Upper lobe of left lung (tissue), 6 donors: ENCODE results near the gene PARD3B. TPM values are rescaled to one million over a fixed set of nuclear protein-coding genes. Genes with fewer than 3 reads are reported as not detected.

Source experiments
- ATAC-seq, 2 donors: fragments of 200-7000 bp; cut with Tn5 transposase; one replicate each; pipeline ENCODE4 v1.9.1; 2022; ENCODE audit warnings: mild to moderate bottlenecking in 2 of 2, moderate library complexity in 2 of 2; ENCODE audit not compliant: low FRiP score in 2 of 2
- DNase-seq, 2 donors: peaks; one replicate each; pipeline ENCODE4 v3.0.0-alpha.2; 2019 to 2020
- H3K27ac ChIP-seq, 4 donors: fragments of 200-600 bp; sonication (generic); one replicate each; pipeline ENCODE4 v1.5.1; 2016 to 2019
- H3K27me3 ChIP-seq, 4 donors: fragments of 200-600 bp; sonication (generic); one replicate each; pipeline ENCODE4 v1.5.1; 2017 to 2019
- H3K36me3 ChIP-seq, 4 donors: fragments of 200-600 bp; sonication (generic); one replicate each; pipeline ENCODE4 v1.5.1; 2016 to 2019
- H3K4me1 ChIP-seq, 4 donors: fragments of 200-600 bp; sonication (generic); one replicate each; pipeline ENCODE4 v1.5.1; 2018 to 2019
- H3K4me3 ChIP-seq, 4 donors: fragments of 200-600 bp; sonication (generic); one replicate each; pipeline ENCODE4 v1.5.1; 2017 to 2019; ENCODE audit warnings: mild to moderate bottlenecking in 2 of 4, moderate library complexity in 1 of 4
- H3K9me3 ChIP-seq, 4 donors: fragments of 200-600 bp; sonication (generic); one replicate each; pipeline ENCODE4 v1.5.1; 2018 to 2019
- CTCF ChIP-seq, 6 experiments: fragments of 450-650 bp in 4 of 6; fragments of 200-600 bp in 2 of 6; sonication (generic) in 2 of 6; IDR thresholded peaks; one replicate each; pipeline ENCODE4 v1.5.1; 2016 to 2019; ENCODE audit warnings: antibody characterized with exemption in 6 of 6
- EP300 ChIP-seq, 4 donors: sonication (generic); formaldehyde crosslinking; IDR thresholded peaks; one replicate each; pipeline ENCODE4 v1.5.1; 2017; ENCODE audit warnings: antibody characterized with exemption in 4 of 4, control low read depth in 2 of 4
- POLR2A ChIP-seq, 4 donors: fragments of 450-650 bp; IDR thresholded peaks; one replicate each; pipeline ENCODE4 v1.5.1; 2016 to 2017; ENCODE audit warnings: antibody characterized with exemption in 4 of 4, mild to moderate bottlenecking in 2 of 4
- POLR2AphosphoS5 ChIP-seq, 2 donors: sonication (generic); formaldehyde crosslinking; IDR thresholded peaks; one replicate each; pipeline ENCODE4 v1.5.1; 2017; ENCODE audit warnings: antibody characterized with exemption in 2 of 2
- WGBS, 2 donors: methylation state at CpG; one replicate each; pipeline ENCODE4 v1.1.5; 2017 to 2018; 5-methylcytosine and 5-hydroxymethylcytosine counted together
- total RNA-seq, 6 donors: library from RNA; depleted of rRNA in 4 of 6; stranded (reverse); fragments of >200 nt in 4 of 6; gene quantifications; one replicate each; pipeline versions ENCODE4 v1.1.0 to v1.2.1, GENCODE V29; 2016 to 2021
- donor health status: DM: no; HTN: no; CAD: no; lungs with moderate emphysema.
- donor health status: DM: no; HTN: yes; CAD: no; lungs with severe emphysema.

The PARD3B gene
- total RNA-seq, 6 donors from 2014 or later, result 17.8 to 44.9 (median 24.2) TPM

- Histone ChIP-seq H3K4me1 (no peaks in the 10 kb centered on the region), H3K27me3 (no peaks in the 10 kb centered on the region), H3K4me3 (no peak overlapping the region), H3K9me3 (no peaks in the 10 kb centered on the region), H3K27ac (no peak overlapping the region), H3K36me3 (no peaks in the 10 kb centered on the region)
- WGBS, 2 donors, result 76 to 80% methylated on average over 6 of the region's 6 CpGs
- ATAC-seq (no peak), DNase-seq (no peak)
- TF ChIP-seq POLR2AphosphoS5 (IDR thresholded peaks at IDR 0.05), result no peak
- no peak for TF ChIP-seq POLR2A (IDR thresholded peaks at IDR 0.05)
- TF ChIP-seq CTCF (IDR thresholded peaks at IDR 0.05), result no peak
- no peak for TF ChIP-seq EP300 (IDR thresholded peaks at IDR 0.05)
These were observed 15.3 kb upstream of the PARD3B start for GRCh38 chr2:204529795-204530463.

- no peak for TF ChIP-seq POLR2AphosphoS5 (IDR thresholded peaks at IDR 0.05)
- TF ChIP-seq POLR2A (IDR thresholded peaks at IDR 0.05), result no peak
- TF ChIP-seq CTCF (IDR thresholded peaks at IDR 0.05), result no peak
- TF ChIP-seq EP300 (IDR thresholded peaks at IDR 0.05), result no peak
These were observed 14.8 kb upstream of the PARD3B start for GRCh38 chr2:204530464-204530805.

GRCh38 chr2:204533629-204534370 lies 11.5 kb upstream of the PARD3B start:
- Histone ChIP-seq H3K36me3 (no peaks in the 10 kb centered on the region), H3K27ac (no peak overlapping the region), H3K27me3 (no peaks in the 10 kb centered on the region), H3K4me3 (no peak overlapping the region), H3K4me1 (peaks cover 0 to 6% (median 1%) of the 10 kb centered on the region in 4 donors), H3K9me3 (no peaks in the 10 kb centered on the region)
- DNase-seq, result no peak
- WGBS, 2 donors, result 84 to 87% methylated on average over 5 of the region's 5 CpGs
- no peak for TF ChIP-seq CTCF (IDR thresholded peaks at IDR 0.05)
- TF ChIP-seq POLR2A (IDR thresholded peaks at IDR 0.05), result no peak
- TF ChIP-seq EP300 (IDR thresholded peaks at IDR 0.05), result no peak
- no peak for TF ChIP-seq POLR2AphosphoS5 (IDR thresholded peaks at IDR 0.05)
- no peak for ATAC-seq

More at GRCh38 chr2:204530464-204530805, 14.8 kb upstream of the PARD3B start:
- DNase-seq (no peak), ATAC-seq (no peak)
- H3K9me3 ChIP-seq, result no peaks in the 10 kb centered on the region
- H3K27ac ChIP-seq, result no peak overlapping the region
- H3K27me3 ChIP-seq, result no peaks in the 10 kb centered on the region
- 58 to 65% methylated on average over 1 of the region's 1 CpG for WGBS, 2 donors
- H3K4me3 ChIP-seq, result no peak overlapping the region
- no peaks in the 10 kb centered on the region for H3K36me3 ChIP-seq
- H3K4me1 ChIP-seq, result no peaks in the 10 kb centered on the region

GRCh38 chr2:204535356-204535755 lies 9.9 kb upstream of the PARD3B start:
- Histone ChIP-seq H3K9me3 (no peaks in the 10 kb centered on the region), H3K36me3 (no peaks in the 10 kb centered on the region), H3K27me3 (no peaks in the 10 kb centered on the region), H3K4me1 (peaks cover 0 to 6% (median 1%) of the 10 kb centered on the region in 4 donors), H3K4me3 (no peak overlapping the region), H3K27ac (no peak overlapping the region)
- TF ChIP-seq EP300 (IDR thresholded peaks at IDR 0.05), result no peak
- no peak for TF ChIP-seq CTCF (IDR thresholded peaks at IDR 0.05)
- no peak for TF ChIP-seq POLR2AphosphoS5 (IDR thresholded peaks at IDR 0.05)
- TF ChIP-seq POLR2A (IDR thresholded peaks at IDR 0.05), result no peak
- 97 to 98% methylated on average over 3 of the region's 3 CpGs for WGBS, 2 donors
- ATAC-seq, result no peak
- DNase-seq, result no peak
